ENCODE data around the gene HUNK.

Gene HUNK

DNA sequence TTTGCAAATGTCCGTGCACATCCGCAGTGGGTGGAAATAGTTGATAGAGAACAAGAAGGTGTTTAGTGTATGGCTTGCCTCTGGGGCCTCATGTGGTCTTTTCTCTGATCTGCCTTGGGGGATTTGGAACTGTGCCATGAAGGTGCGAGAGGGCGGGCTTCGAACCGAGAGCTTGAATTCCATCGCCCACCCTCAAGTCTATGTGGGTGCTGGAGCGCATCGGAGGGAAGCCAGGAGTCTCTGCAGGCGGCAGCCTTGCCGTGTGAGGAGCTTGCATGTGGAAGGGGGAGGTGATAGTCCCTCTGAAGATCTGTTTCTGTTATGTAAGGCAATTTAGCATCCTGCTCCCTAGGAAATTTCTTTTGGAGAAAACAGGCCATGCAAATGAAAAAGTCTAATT, 119.6 kb downstream of the HUNK start:
- TF ChIP-seq, protein P1, sequence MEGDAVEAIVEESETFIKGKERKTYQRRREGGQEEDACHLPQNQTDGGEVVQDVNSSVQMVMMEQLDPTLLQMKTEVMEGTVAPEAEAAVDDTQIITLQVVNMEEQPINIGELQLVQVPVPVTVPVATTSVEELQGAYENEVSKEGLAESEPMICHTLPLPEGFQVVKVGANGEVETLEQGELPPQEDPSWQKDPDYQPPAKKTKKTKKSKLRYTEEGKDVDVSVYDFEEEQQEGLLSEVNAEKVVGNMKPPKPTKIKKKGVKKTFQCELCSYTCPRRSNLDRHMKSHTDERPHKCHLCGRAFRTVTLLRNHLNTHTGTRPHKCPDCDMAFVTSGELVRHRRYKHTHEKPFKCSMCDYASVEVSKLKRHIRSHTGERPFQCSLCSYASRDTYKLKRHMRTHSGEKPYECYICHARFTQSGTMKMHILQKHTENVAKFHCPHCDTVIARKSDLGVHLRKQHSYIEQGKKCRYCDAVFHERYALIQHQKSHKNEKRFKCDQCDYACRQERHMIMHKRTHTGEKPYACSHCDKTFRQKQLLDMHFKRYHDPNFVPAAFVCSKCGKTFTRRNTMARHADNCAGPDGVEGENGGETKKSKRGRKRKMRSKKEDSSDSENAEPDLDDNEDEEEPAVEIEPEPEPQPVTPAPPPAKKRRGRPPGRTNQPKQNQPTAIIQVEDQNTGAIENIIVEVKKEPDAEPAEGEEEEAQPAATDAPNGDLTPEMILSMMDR (IDR thresholded peaks at IDR 0.05; ENCODE audit: insufficient read depth, low read depth, low read length, missing control alignments), result no peak
- no peak for DNase-seq (ENCODE audit: low read depth)
- H3K4me3 ChIP-seq (ENCODE audit: low read depth, low read length), result no peak overlapping the region

DNA sequence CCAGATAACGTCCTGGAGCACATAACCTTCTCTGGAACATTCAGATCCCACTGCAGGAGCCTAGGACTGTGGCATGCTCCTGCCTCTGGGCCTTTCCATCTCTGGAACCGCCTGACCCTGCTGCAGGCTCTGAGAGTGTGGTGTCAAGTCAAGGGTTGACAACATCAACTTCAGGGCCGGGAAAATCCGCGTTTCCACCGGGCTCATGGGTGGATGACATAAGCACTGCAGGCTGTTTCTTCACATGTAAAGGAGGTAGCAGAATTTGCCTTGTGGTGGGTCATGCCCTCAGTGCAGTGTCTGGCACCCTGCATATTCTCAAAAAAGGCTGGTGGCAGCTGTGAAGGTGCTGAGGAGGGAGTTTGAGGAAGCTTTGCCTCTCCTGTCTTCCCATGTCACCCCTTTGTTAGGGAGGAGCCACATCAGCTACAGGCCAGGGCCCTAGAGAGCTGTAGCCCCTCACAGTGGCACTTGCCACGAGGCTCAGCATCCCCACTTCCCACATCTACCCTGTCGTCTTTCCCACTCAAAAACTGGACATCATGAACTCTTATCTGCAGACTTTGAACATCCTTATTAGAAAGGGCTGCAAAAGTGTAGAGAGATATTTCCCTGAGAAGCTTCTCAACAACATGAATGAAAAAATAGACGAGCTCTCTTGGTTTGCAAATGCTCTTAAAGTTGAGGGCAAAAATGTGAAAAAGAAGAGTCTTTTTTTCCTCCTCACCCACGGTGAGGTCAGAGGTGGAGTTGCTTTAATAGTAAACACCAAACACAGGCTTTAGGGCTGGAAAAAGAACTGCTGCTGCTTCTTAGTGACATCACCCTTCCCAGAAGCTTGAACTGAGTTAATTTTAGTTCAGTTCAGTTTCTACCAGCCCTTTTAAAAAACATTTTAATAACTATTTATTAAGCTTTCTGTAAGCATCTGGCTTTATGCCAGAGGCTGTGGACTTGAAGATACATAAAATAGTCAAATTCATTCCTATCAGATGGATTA, 121.3 kb downstream of the HUNK start:
- DNase-seq (ENCODE audit: low read depth), result no peak
- TF ChIP-seq, protein P1 (IDR thresholded peaks at IDR 0.05; ENCODE audit: insufficient read depth, low read depth, low read length, missing control alignments), result no peak
- H3K4me3 ChIP-seq (ENCODE audit: low read depth, low read length), result no peak overlapping the region

DNA sequence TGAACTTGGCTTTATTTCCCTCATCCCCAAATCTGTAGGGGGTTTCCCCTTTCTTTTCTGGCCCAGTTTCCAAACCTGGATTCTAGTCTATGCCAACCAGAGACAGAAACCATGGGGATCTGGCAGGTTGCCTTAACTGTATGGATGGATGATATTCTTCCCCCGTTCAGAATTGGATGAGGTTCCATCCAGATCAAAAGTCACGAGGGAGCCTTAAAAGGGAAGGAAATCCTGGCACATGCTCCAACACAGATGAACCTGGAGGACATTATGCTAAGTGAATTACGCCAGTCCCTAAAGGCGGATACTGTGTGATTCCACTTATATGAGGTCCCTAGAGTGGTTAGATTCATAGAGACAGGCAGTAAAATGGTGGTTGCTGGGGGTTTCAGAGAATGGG, 124.4 kb downstream of the HUNK start:
- TF ChIP-seq, protein P1 (IDR thresholded peaks at IDR 0.05; ENCODE audit: insufficient read depth, low read depth, low read length, missing control alignments), result no peak
- DNase-seq (ENCODE audit: low read depth), result no peak

DNA sequence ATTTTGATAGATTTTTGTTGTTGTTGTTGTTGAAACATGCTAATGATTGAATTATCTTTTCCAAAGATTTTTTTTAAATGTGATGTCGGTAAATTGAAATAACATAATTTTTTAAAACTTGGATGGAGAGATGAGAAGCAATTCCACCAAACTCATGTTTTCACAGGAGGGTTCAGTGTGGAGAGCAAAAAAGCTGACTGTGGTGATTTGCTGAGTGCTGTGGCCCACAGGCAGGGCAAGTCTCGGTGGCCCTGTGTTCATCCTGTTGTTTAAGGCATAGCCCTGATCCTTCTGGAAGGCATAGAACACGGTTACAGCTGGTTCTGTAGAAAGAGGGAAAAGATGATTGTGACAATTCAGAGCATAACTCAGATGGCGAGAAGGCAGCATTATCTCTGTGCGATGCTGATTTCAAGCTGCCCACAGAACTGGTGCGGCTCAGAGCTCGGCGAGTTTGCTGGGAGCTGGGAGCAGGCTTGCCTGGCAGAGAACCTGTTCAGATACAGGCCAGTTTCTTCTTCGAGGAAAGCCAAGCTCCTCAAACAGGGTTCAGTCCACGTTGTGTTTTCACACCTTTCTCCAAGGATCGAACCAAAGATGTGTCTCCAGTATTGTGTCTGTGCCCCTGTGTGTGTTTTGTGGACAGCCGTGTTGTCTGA, 127.1 kb downstream of the HUNK start:
- TF ChIP-seq, protein P1 (IDR thresholded peaks at IDR 0.05; ENCODE audit: insufficient read depth, low read depth, low read length, missing control alignments), result no peak
- no peak for DNase-seq (ENCODE audit: low read depth)
- H3K4me3 ChIP-seq (ENCODE audit: low read depth, low read length), result no peak overlapping the region

More for the DNA sequence above, 124.4 kb downstream of the HUNK start:
- no peak overlapping the region for H3K4me3 ChIP-seq (ENCODE audit: low read depth, low read length)

DNA sequence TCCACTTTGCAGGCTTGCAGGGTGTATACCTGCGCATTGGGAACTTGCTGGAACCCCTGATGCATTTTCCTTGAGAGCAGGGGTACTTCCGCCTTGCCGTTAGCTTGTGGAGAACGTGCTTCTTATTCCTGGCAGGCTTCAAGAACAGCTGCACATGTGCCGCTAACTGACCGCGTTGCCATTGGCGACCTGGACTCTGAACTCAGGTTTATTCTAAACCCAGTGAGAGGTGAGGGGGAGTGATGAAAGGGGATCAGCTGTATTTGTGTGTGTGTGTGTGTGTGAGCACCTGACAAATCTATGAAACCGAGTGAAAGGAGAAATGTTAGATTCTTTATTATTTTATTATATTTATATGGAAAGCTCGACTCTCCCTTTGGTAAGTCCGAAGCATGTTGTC, 128.6 kb downstream of the HUNK start:
- H3K4me3 ChIP-seq (ENCODE audit: low read depth, low read length), result no peak overlapping the region
- TF ChIP-seq, protein P1 (IDR thresholded peaks at IDR 0.05; ENCODE audit: insufficient read depth, low read depth, low read length, missing control alignments), result no peak
- DNase-seq (ENCODE audit: low read depth), result no peak

DNA sequence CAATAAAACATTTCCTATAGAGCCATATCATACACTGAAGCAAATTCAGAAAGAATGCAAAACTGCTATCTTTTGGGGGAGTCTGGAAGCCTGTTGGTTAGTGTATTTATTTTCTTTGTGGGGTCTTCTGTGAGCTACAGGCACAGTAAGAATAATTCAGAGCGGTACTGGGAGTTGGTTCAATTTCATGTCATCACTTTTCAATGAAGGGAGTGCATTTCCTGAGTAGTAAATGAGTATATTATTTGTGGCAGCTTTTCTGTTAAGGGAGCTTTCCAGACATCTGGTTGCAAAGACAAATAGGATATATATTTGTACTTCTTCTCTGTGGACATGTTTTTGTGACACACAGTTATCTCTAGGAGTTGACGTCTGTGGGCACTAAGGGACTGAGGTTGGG, 130.6 kb downstream of the HUNK start:
- no peak for DNase-seq (ENCODE audit: low read depth)
- TF ChIP-seq, protein P1 (IDR thresholded peaks at IDR 0.05; ENCODE audit: insufficient read depth, low read depth, low read length, missing control alignments), result no peak
- no peak overlapping the region for H3K4me3 ChIP-seq (ENCODE audit: low read depth, low read length)

Data from GM12865 (cell line).